Esophagus squamous epithelium (tissue), 5 donors: ENCODE data around the gene FUT1. TPM values are rescaled to one million over a fixed set of nuclear protein-coding genes. Genes with fewer than 3 reads are reported as not detected.
A peak's percentile ranks its signal among the peaks of the same experiment; 100 is the strongest.

Experiments used
- DNase-seq: peaks from one replicate; lab custom pipeline; 2025; lab: John Stamatoyannopoulos, UW
- H3K27ac ChIP-seq, 4 donors: fragments of 200-600 bp; sonication (generic); one replicate each; pipeline ENCODE4 v1.5.1; 2016 to 2019; ENCODE audit warnings: mild to moderate bottlenecking in 1 of 4
- H3K27me3 ChIP-seq, 4 donors: fragments of 200-600 bp; sonication (generic); 1 replicate in 3 of 4; 2 replicates in 1 of 4; pipeline versions ENCODE4 v1.5.1 to v1.6.0; 2017 to 2021; ENCODE audit warnings: antibody characterized with exemption in 1 of 4
- H3K36me3 ChIP-seq, 3 donors: fragments of 200-600 bp; sonication (generic); one replicate each; pipeline ENCODE4 v1.5.1; 2016 to 2019
- H3K4me1 ChIP-seq, 3 donors: fragments of 200-600 bp; sonication (generic); one replicate each; pipeline ENCODE4 v1.5.1; 2017 to 2019
- H3K4me3 ChIP-seq, 4 donors: fragments of 200-600 bp; sonication (generic); 1 replicate in 3 of 4; 2 replicates in 1 of 4; pipeline ENCODE4 v1.5.1; 2016 to 2019; ENCODE audit warnings: mild to moderate bottlenecking in 2 of 4, moderate library complexity in 1 of 4
- H3K9me3 ChIP-seq, 3 donors: fragments of 200-600 bp; sonication (generic); one replicate each; pipeline ENCODE4 v1.5.1; 2016 to 2019
- CTCF ChIP-seq, 6 experiments: fragments of 450-650 bp in 4 of 6; fragments of 200-600 bp in 2 of 6; sonication (generic) in 2 of 6; IDR thresholded peaks; one replicate each; pipeline ENCODE4 v1.5.1; 2016 to 2019; ENCODE audit warnings: antibody characterized with exemption in 6 of 6, mild to moderate bottlenecking in 4 of 6, moderate library complexity in 4 of 6
- POLR2A ChIP-seq, 4 donors: fragments of 450-650 bp; IDR thresholded peaks; one replicate each; pipeline ENCODE4 v1.6.1; 2017; ENCODE audit warnings: antibody characterized with exemption in 4 of 4, mild to moderate bottlenecking in 4 of 4, moderate library complexity in 3 of 4
- WGBS, 2 donors: methylation state at CpG; one replicate each; pipeline ENCODE4 v1.1.5; 2018; 5-methylcytosine and 5-hydroxymethylcytosine counted together
- intact Hi-C: fragments of 100-400 bp; cut with DNase I; formaldehyde crosslinking; loops from one replicate; pipeline ENCODE4 v1.15.0; 2022
- total RNA-seq, 4 donors: library from RNA; depleted of rRNA; stranded (reverse); fragments of >200 nt; gene quantifications; one replicate each; pipeline ENCODE4 v1.1.0, GENCODE V29; 2016
- donor health status: DM: yes; HTN: yes; CAD: no.

Gene FUT1
- total RNA-seq, 4 donors from 2014 or later: 3.4 to 6.3 (median 4.8) TPM

DNA sequence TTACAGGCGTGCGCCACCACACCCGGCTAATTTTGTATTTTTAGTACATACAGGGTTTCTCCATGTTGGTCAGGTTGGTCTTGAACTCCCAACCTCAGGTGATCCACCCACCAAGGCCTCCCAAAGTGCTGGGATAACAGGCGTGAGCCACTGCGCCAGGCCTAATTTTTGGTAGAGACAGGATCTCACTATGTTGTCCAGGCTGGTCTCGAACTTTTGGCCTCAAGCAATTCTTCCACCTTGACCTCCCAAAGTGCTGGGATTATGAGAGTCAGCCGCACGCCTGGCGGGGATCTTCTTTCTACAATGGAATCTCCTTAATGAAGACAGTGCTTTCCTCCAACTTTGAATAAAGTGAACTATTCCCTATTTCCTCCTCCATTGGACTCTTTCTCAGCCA lies 17.8 kb downstream of the FUT1 start:
- H3K4me1 ChIP-seq: peaks cover 7 to 36% (median 11%) of the 10 kb centered on the region in 3 donors
- no peak for DNase-seq
- no peaks in the 10 kb centered on the region for H3K9me3 ChIP-seq
- peak overlapping the region in 1 of 4 donors; percentile 21 for H3K27ac ChIP-seq
- H3K4me3 ChIP-seq: peak overlapping the region in 2 of 4 donors; percentile 34 to 42
- TF ChIP-seq CTCF (IDR thresholded peaks at IDR 0.05) (no peak), POLR2A (IDR thresholded peaks at IDR 0.05) (no peak)
- H3K36me3 ChIP-seq: no peaks in the 10 kb centered on the region
- H3K27me3 ChIP-seq: no peaks in the 10 kb centered on the region
- intact Hi-C loops: no loop called here
- 92 to 93% methylated on average over 6 to 9 of the region's 9 CpGs for WGBS, 2 donors

- no peak for TF ChIP-seq CTCF (IDR thresholded peaks at IDR 0.05)
- no peak for TF ChIP-seq POLR2A (IDR thresholded peaks at IDR 0.05)
- Histone ChIP-seq H3K27ac (no peak overlapping the region), H3K27me3 (no peaks in the 10 kb centered on the region), H3K4me3 (no peak overlapping the region), H3K36me3 (no peaks in the 10 kb centered on the region), H3K9me3 (no peaks in the 10 kb centered on the region), H3K4me1 (peaks cover 0 to 27% (median 6%) of the 10 kb centered on the region in 3 donors)
- intact Hi-C loops: no loop called here
- WGBS, 2 donors: 82 to 90% methylated on average over 4 of the region's 4 CpGs
- no peak for DNase-seq
These were observed 21.0 kb downstream of the FUT1 start for GRCh38 chr19:48731452-48731851.

- TF ChIP-seq POLR2A (IDR thresholded peaks at IDR 0.05) (no peak), CTCF (IDR thresholded peaks at IDR 0.05) (peak in 1 of 6 experiments; percentile 43)
- Histone ChIP-seq H3K27ac (peak overlapping the region in 2 of 4 donors; percentile 54 to 72), H3K9me3 (no peaks in the 10 kb centered on the region), H3K4me1 (peaks cover 6 to 33% (median 7%) of the 10 kb centered on the region in 3 donors), H3K36me3 (peaks cover 0 to 4% (median 0%) of the 10 kb centered on the region in 3 donors), H3K4me3 (peak overlapping the region in 3 of 4 donors; percentile 25 to 36 (median 27)), H3K27me3 (no peaks in the 10 kb centered on the region)
- no peak for DNase-seq
- intact Hi-C loops: no loop called here
- 29 to 63% methylated on average over 9 to 34 of the region's 77 CpGs for WGBS, 2 donors
These were observed 23.4 kb downstream of the FUT1 start for GRCh38 chr19:48728911-48729664.

- no peak overlapping the region for H3K4me3 ChIP-seq
- peaks cover 6 to 34% (median 8%) of the 10 kb centered on the region in 3 donors for H3K4me1 ChIP-seq
- intact Hi-C loops: no loop called here
- WGBS, 2 donors: 70 to 79% methylated on average over 2 of the region's 2 CpGs
- no peak for TF ChIP-seq CTCF (IDR thresholded peaks at IDR 0.05)
- TF ChIP-seq POLR2A (IDR thresholded peaks at IDR 0.05): no peak
- no peaks in the 10 kb centered on the region for H3K27me3 ChIP-seq
- H3K36me3 ChIP-seq: peaks cover 0 to 6% (median 0%) of the 10 kb centered on the region in 3 donors
- no peaks in the 10 kb centered on the region for H3K9me3 ChIP-seq
- no peak for DNase-seq
- H3K27ac ChIP-seq: peak overlapping the region in 3 of 4 donors; percentile 1 to 78 (median 75)
These were observed 25.9 kb downstream of the FUT1 start for GRCh38 chr19:48726556-48726955.
